ENCODE measurements around the gene FLT3.

DNA sequence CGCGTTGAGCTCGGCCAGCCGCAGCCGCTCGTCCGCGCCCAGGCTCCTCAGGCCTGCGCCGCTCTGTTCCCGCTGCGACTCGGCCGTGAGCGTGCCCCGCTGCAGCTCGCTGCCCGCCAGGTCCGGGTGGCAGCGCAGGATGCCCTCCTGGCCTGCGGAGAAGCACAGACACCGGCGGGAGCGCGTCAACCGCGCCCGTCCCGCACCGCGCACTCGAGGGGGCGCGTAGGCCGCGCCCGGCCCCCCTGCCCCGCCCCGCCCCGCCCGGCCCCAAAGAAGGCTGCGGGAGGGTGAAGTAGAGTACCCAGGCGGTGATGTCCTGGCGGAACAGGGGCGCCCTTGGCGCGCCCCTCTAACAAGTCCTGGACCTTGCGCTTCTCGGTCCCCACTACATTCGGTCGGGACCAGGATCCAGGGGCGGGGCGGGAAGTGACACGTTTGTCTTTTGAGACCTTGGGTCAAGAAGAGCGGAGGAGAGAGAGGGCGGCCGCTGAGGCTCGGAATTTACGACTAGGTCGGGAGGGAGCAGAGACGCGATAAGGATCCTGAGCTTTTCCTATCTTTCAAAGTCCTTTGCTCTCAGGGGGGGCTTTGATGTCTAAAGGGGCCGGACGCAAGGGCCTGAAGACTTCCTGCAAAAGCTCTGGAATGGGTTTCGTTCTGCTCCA is 121.9 kb downstream of the FLT3 start:
- TF ChIP-seq, protein P1, sequence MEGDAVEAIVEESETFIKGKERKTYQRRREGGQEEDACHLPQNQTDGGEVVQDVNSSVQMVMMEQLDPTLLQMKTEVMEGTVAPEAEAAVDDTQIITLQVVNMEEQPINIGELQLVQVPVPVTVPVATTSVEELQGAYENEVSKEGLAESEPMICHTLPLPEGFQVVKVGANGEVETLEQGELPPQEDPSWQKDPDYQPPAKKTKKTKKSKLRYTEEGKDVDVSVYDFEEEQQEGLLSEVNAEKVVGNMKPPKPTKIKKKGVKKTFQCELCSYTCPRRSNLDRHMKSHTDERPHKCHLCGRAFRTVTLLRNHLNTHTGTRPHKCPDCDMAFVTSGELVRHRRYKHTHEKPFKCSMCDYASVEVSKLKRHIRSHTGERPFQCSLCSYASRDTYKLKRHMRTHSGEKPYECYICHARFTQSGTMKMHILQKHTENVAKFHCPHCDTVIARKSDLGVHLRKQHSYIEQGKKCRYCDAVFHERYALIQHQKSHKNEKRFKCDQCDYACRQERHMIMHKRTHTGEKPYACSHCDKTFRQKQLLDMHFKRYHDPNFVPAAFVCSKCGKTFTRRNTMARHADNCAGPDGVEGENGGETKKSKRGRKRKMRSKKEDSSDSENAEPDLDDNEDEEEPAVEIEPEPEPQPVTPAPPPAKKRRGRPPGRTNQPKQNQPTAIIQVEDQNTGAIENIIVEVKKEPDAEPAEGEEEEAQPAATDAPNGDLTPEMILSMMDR (IDR thresholded peaks at IDR 0.05): no peak
- TF ChIP-seq POLR2A (IDR thresholded peaks at IDR 0.05) (no peak), POLR2AphosphoS5 (IDR thresholded peaks at IDR 0.05) (no peak)
